ENCODE data around the gene S100A8.
"Not testable (repeated sequence)": the region's sequence is repeated elsewhere in the genome, so short reads cannot be mapped to it uniquely, and the experiment has no call there.

Gene S100A8

GRCh38 chr1:153354515-153355193 is 36.2 kb downstream of the S100A8 start:
- Histone ChIP-seq H3K4me1 (ENCODE audit: control insufficient read depth, insufficient read depth, low read length, poor library complexity, severe bottlenecking) (no peaks in the 10 kb centered on the region), H3K9me3 (ENCODE audit: control insufficient read depth, low read length) (no peaks in the 10 kb centered on the region), H3K27ac (ENCODE audit: low read depth, low read length, severe bottlenecking) (no peak overlapping the region), H3K36me3 (ENCODE audit: control insufficient read depth, insufficient read depth, low read length) (no peaks in the 10 kb centered on the region), H3K4me3 (ENCODE audit: extremely low read depth, insufficient read depth, low read length, poor library complexity, severe bottlenecking) (no peak overlapping the region)
- WGBS, 2 experiments (ENCODE audit: insufficient coverage in 2 of 2), result 88 to 89% methylated on average over 5 to 8 of the region's 8 CpGs

GRCh38 chr1:153353226-153353947 is 37.5 kb downstream of the S100A8 start:
- Histone ChIP-seq H3K36me3 (ENCODE audit: control insufficient read depth, insufficient read depth, low read length) (no peaks in the 10 kb centered on the region), H3K9me3 (ENCODE audit: control insufficient read depth, low read length) (no peaks in the 10 kb centered on the region), H3K27ac (ENCODE audit: low read depth, low read length, severe bottlenecking) (no peak overlapping the region), H3K4me3 (ENCODE audit: extremely low read depth, insufficient read depth, low read length, poor library complexity, severe bottlenecking) (no peak overlapping the region), H3K4me1 (ENCODE audit: control insufficient read depth, insufficient read depth, low read length, poor library complexity, severe bottlenecking) (no peaks in the 10 kb centered on the region)
- WGBS, 2 experiments (ENCODE audit: insufficient coverage in 2 of 2), result 85 to 88% methylated on average over 5 to 7 of the region's 7 CpGs

- 0% methylated on average over 4 of the region's 4 CpGs for WGBS, 2 experiments (ENCODE audit: insufficient coverage in 2 of 2)
- H3K4me3 ChIP-seq (ENCODE audit: extremely low read depth, insufficient read depth, low read length, poor library complexity, severe bottlenecking), result no peak overlapping the region
Measured at GRCh38 chr1:153352523-153352922, 38.4 kb downstream of the S100A8 start.

GRCh38 chr1:153350321-153350957 is 40.4 kb downstream of the S100A8 start:
- Histone ChIP-seq H3K4me1 (ENCODE audit: control insufficient read depth, insufficient read depth, low read length, poor library complexity, severe bottlenecking) (no peaks in the 10 kb centered on the region), H3K9me3 (ENCODE audit: control insufficient read depth, low read length) (no peaks in the 10 kb centered on the region), H3K36me3 (ENCODE audit: control insufficient read depth, insufficient read depth, low read length) (no peaks in the 10 kb centered on the region), H3K27ac (ENCODE audit: low read depth, low read length, severe bottlenecking) (no peak overlapping the region), H3K4me3 (ENCODE audit: extremely low read depth, insufficient read depth, low read length, poor library complexity, severe bottlenecking) (no peak overlapping the region)
- no CpG with 5 or more reads among the region's 1 CpG for WGBS, 2 experiments (ENCODE audit: insufficient coverage in 2 of 2)

More at GRCh38 chr1:153352523-153352922, 38.4 kb downstream of the S100A8 start:
- Histone ChIP-seq H3K27ac (ENCODE audit: low read depth, low read length, severe bottlenecking) (no peak overlapping the region), H3K9me3 (ENCODE audit: control insufficient read depth, low read length) (no peaks in the 10 kb centered on the region), H3K36me3 (ENCODE audit: control insufficient read depth, insufficient read depth, low read length) (no peaks in the 10 kb centered on the region), H3K4me1 (ENCODE audit: control insufficient read depth, insufficient read depth, low read length, poor library complexity, severe bottlenecking) (no peaks in the 10 kb centered on the region)

DNA sequence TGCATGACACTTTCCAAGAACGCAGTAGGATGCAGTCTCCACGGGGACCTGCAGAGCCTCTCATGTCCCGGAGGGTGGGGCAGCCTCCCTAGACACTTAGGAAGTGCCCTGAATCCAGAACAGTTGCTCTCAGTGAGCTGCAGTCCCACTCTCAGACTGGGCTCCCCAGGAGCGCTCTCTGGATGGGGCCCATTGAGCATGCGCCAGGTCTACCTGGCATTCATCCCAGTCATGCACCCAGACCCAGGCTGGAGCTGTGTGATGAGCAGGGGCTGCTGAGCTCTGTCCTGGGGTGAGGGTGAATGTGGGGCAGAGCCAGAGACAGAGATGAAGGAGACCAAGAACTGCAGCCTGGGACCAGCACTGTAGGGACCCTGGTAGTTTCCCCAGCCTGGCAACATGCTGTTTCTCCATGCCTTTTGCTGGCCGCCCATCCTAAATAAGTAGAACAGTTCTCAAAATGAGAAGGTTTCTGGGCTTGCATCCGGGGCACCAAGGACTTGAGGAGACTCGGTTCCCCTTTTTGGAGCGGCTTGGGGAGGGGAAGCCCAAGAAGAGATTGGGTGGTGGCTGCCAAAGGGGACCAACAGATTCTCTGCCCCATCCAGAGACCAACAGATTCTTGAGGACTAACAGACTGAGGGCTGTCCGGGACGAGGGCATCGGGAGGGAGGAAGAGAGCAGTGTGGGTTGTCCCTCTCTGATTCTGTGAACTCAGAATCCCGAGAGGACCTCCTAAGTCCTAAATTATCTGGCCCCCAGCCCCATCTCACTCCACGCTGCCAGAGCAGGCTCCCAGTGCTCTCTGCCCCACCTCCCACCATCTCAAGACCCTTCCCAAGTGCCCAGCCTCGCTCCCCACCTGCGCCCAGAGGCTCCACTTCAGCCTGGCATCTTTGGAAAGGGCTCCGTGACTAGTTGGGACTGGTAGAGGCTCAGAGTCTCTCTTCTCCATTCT is 41.2 kb downstream of the S100A8 start:
- peaks cover 5% of the 10 kb centered on the region for H3K4me1 ChIP-seq (ENCODE audit: control insufficient read depth, insufficient read depth, low read length, poor library complexity, severe bottlenecking)
- no peaks in the 10 kb centered on the region for H3K9me3 ChIP-seq (ENCODE audit: control insufficient read depth, low read length)
- H3K27ac ChIP-seq (ENCODE audit: low read depth, low read length, severe bottlenecking), result no peak overlapping the region
- H3K36me3 ChIP-seq (ENCODE audit: control insufficient read depth, insufficient read depth, low read length), result no peaks in the 10 kb centered on the region
- no peak overlapping the region for H3K4me3 ChIP-seq (ENCODE audit: extremely low read depth, insufficient read depth, low read length, poor library complexity, severe bottlenecking)
- 78 to 81% methylated on average over 9 to 13 of the region's 17 CpGs for WGBS, 2 experiments (ENCODE audit: insufficient coverage in 2 of 2)

- no peaks in the 10 kb centered on the region for H3K36me3 ChIP-seq (ENCODE audit: control insufficient read depth, insufficient read depth, low read length)
- WGBS, 2 experiments (ENCODE audit: insufficient coverage in 2 of 2), result 76 to 77% methylated on average over 6 to 7 of the region's 10 CpGs
- H3K4me1 ChIP-seq (ENCODE audit: control insufficient read depth, insufficient read depth, low read length, poor library complexity, severe bottlenecking), result peaks cover 14% of the 10 kb centered on the region
- no peak within 1 kb of the TSS for H3K27ac ChIP-seq (ENCODE audit: low read depth, low read length, severe bottlenecking)
- no peak within 1 kb of the TSS for H3K4me3 ChIP-seq (ENCODE audit: extremely low read depth, insufficient read depth, low read length, poor library complexity, severe bottlenecking)
- H3K9me3 ChIP-seq (ENCODE audit: control insufficient read depth, low read length), result no peaks in the 10 kb centered on the region
Measured at GRCh38 chr1:153348511-153349362, 42.1 kb downstream of the S100A8 start, which contains the start of gene PGLYRP4. Gene PGLYRP4 (minus strand): TSS chr1:153348841. CDS start chr1:153347932, 909 bp downstream.

- H3K36me3 ChIP-seq (ENCODE audit: control insufficient read depth, insufficient read depth, low read length), result no peaks in the 10 kb centered on the region
- H3K9me3 ChIP-seq (ENCODE audit: control insufficient read depth, low read length), result no peaks in the 10 kb centered on the region
- no peak overlapping the region for H3K27ac ChIP-seq (ENCODE audit: low read depth, low read length, severe bottlenecking)
- peaks cover 23% of the 10 kb centered on the region for H3K4me1 ChIP-seq (ENCODE audit: control insufficient read depth, insufficient read depth, low read length, poor library complexity, severe bottlenecking)
- 72 to 77% methylated on average over 6 to 7 of the region's 7 CpGs for WGBS, 2 experiments (ENCODE audit: insufficient coverage in 2 of 2)
- no peak overlapping the region for H3K4me3 ChIP-seq (ENCODE audit: extremely low read depth, insufficient read depth, low read length, poor library complexity, severe bottlenecking)
Measured at GRCh38 chr1:153347856-153348255, 43.0 kb downstream of the S100A8 start.

GRCh38 chr1:153347049-153347448 is 43.8 kb downstream of the S100A8 start:
- 80 to 84% methylated on average over 5 to 11 of the region's 14 CpGs for WGBS, 2 experiments (ENCODE audit: insufficient coverage in 2 of 2)
- peaks cover 27% of the 10 kb centered on the region for H3K4me1 ChIP-seq (ENCODE audit: control insufficient read depth, insufficient read depth, low read length, poor library complexity, severe bottlenecking)
- not testable (repeated sequence) for H3K36me3 ChIP-seq (ENCODE audit: control insufficient read depth, insufficient read depth, low read length)

GRCh38 chr1:153346077-153346723 is 44.7 kb downstream of the S100A8 start:
- Histone ChIP-seq H3K36me3 (ENCODE audit: control insufficient read depth, insufficient read depth, low read length) (no peaks in the 10 kb centered on the region), H3K4me1 (ENCODE audit: control insufficient read depth, insufficient read depth, low read length, poor library complexity, severe bottlenecking) (peaks cover 27% of the 10 kb centered on the region), H3K27ac (ENCODE audit: low read depth, low read length, severe bottlenecking) (no peak overlapping the region), H3K4me3 (ENCODE audit: extremely low read depth, insufficient read depth, low read length, poor library complexity, severe bottlenecking) (no peak overlapping the region), H3K9me3 (ENCODE audit: control insufficient read depth, low read length) (no peaks in the 10 kb centered on the region)
- 95% methylated on average over 4 of the region's 6 CpGs; no CpG with 5 or more reads in 1 of the 2 experiments for WGBS, 2 experiments (ENCODE audit: insufficient coverage in 2 of 2)

More at GRCh38 chr1:153347049-153347448, 43.8 kb downstream of the S100A8 start:
- H3K9me3 ChIP-seq (ENCODE audit: control insufficient read depth, low read length); H3K4me3 ChIP-seq (ENCODE audit: extremely low read depth, insufficient read depth, low read length, poor library complexity, severe bottlenecking); H3K27ac ChIP-seq (ENCODE audit: low read depth, low read length, severe bottlenecking): not testable (repeated sequence)

Data from mesodermal cell (in vitro differentiated cells).